Cardiac fibroblast (primary cell): Measurements from ENCODE around the gene PRSS27.

Experiments used
- DNase-seq, 2 donors: peaks; one replicate each; pipeline versions ENCODE4 v3.0.0 to v3.0.0-alpha.2; 2010; ENCODE audit warnings: low read depth in 2 of 2
- H3K4me3 ChIP-seq, 2 donors: replicated peaks in 1 of 2; 1 replicate in 1 of 2; 2 replicates in 1 of 2; pipeline ENCODE4 v1.5.1; 2011; ENCODE audit warnings: low read depth in 2 of 2, low read length in 2 of 2, mild to moderate bottlenecking in 2 of 2, moderate library complexity in 1 of 2
- CTCF ChIP-seq: IDR thresholded peaks from one replicate; pipeline ENCODE4 v1.5.1; 2011; ENCODE audit warnings: low read depth, mild to moderate bottlenecking, low read length, inconsistent platforms

The PRSS27 gene

GRCh38 chr16:2761472-2761871 lies 41.4 kb upstream of the PRSS27 start:
- no peak for DNase-seq
- no peak for TF ChIP-seq CTCF
- H3K4me3 ChIP-seq: no peak overlapping the region

- TF ChIP-seq CTCF: no peak
- no peak overlapping the region for H3K4me3 ChIP-seq
- DNase-seq: no peak
Measured at GRCh38 chr16:2757344-2757743, 37.3 kb upstream of the PRSS27 start.

GRCh38 chr16:2756288-2757015 lies 36.4 kb upstream of the PRSS27 start:
- no peak for TF ChIP-seq CTCF
- no peak overlapping the region for H3K4me3 ChIP-seq
- DNase-seq: no peak

GRCh38 chr16:2755158-2755557 lies 35.1 kb upstream of the PRSS27 start:
- TF ChIP-seq CTCF: no peak

GRCh38 chr16:2753733-2754020 lies 33.7 kb upstream of the PRSS27 start:
- peak overlapping the region; percentile 61 to 92 for H3K4me3 ChIP-seq
- DNase-seq: peak in 1 of 2 donors; percentile 19
- TF ChIP-seq CTCF: no peak

More at GRCh38 chr16:2755158-2755557, 35.1 kb upstream of the PRSS27 start:
- DNase-seq: no peak
- H3K4me3 ChIP-seq: peak overlapping the region in 1 of 2 donors; percentile 19

GRCh38 chr16:2752850-2753732 lies 33.1 kb upstream of the PRSS27 start:
- peak; percentile 80 to 86 for DNase-seq
- peak overlapping the region; percentile 61 to 92 for H3K4me3 ChIP-seq
- no peak for TF ChIP-seq CTCF
